GM19193 (cell line): ENCODE results near the gene ZNF280B.

Experiments used
- POLR2A ChIP-seq: IDR thresholded peaks from 4 replicates; pipeline ENCODE4 v1.6.1; 2011; ENCODE audit not compliant: insufficient read depth, insufficient read length; ENCODE audit errors: extremely low read depth

The ZNF280B gene

DNA sequence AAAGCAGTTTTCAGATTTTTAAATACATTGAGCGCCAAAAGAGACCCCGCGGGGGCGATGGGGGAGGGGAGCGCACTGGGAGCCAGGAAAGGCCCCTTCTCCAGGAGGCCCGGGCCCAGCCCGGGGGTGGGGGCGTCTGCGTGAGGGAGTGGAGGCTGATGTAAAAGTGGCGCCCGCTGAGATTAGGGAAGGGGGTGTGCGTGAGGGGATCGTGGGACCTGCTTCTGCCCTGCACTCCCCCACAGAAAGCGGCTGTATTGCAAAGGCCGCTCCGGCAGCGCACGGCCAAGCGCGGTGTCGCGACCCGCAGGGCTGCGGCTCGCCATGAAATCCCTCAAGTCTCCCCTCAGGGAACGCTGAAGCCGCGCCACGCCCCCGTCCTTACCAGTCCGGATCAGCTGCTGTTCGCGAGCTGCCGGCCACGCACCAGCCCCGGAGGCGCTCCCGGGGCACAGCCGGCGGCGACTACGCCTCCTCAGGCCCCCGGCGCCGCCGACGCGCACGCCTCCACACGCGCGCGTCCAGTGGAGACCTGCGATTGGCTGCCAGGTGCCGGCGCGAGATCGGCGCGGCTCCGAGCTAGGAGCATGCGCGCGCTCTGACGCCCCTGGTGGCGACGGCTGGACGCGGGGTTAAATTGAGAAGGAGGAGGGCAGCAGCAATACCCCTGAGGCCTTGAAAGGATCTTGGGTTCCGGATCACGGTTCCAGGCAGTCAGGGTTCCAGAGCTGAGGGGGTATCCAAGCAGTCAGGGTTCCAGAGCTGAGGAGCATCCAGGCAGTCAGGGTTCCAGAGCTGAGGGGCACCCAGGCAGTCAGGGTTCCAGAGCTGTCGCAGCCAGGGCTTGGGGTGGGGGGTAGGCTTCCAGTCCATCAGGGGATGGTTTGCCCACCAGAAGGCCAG, at the start of gene ZNF280B:
TSS of gene ZNF280B (minus strand) at position 469 of the 903 bp plus-strand sequence. CDS start 19,344 bp downstream, outside the sequence.
- peak; percentile 63 for TF ChIP-seq POLR2A

DNA sequence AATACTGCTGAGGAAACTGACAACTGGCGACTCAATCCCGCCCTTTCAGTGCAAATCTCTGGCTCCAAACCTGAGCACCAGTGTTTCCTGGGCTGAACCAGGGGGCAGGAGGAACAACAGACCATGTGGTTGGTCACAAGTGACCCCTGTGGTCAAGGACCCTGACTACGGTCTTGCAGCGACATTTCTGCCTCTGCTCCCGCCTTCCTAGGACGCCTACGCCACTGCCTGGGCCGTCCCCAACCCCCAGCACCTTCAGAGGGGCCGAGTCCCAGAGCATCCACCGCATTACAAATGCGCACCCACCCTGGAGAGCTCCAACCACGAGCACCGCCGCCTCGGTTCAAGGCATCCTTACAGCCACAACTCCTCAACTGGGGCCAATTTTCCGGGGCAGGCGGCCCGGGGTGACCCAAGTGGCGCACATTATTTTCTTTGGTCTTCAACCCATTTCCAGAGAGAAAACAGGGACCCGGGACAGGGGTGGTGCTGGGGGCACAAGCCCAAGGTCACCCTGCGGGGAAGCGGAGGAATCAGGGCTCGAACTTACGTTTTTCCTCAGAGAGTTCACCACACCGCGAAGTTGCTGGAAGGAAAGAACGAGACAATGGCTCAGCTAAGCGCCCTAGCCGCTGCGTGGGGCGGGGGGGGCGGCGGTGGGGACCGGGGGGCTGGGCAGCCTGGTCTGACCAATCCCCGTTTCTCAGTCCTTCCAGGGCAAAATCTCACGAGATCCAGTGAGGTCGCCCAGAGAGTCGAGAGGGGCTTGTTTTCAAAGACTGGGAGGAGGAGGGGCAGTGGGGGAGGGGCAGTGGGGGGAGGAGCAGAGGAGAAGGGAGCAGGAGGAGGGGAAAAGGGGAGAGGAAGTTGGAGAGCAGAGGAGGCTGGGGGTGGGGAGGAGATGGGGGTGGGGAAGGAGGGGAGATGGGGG, 48.7 kb upstream of the ZNF280B start:
- no peak for TF ChIP-seq POLR2A

DNA sequence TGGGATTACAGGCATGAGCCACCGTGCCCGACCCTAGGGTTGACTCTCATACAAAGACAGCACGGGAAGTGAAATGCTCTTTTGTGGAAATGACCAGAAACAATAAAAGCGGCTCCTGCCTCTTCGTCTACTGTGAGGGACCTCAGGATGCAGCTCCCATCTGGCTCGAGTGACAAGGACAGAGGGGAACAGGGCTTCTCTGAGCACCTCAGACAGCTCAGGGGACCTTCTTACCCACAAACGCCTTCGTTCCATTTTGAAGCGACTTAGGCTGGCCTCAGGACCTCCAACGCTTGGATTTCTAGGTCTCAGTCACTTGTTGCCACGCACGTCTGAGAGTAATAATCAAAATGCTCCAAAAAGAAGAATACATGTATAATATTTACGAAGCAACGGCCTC, 48.0 kb upstream of the ZNF280B start:
- TF ChIP-seq POLR2A, result no peak

DNA sequence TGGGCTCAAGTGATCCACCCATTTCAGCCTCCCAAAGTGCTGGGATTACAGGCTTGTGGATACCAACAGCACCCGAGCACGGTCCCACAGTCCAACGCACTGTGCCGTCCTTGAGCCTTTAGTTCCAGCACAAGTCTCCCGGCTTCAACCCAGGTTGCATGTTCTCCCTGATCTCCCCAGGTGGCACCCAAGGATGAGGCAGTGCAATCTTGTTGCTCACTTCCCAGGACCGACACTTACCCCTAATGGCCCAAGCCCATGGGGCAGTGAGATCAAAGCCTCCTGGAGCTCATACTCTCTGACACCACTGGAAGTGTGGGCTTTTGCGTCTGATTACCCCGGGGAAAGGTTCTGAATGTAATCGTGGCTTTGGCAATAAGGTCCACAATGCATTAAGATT, 47.1 kb upstream of the ZNF280B start:
- no peak for TF ChIP-seq POLR2A

- TF ChIP-seq POLR2A, result no peak
These were observed 46.2 kb upstream of the ZNF280B start for GRCh38 chr22:22554587-22555284.

DNA sequence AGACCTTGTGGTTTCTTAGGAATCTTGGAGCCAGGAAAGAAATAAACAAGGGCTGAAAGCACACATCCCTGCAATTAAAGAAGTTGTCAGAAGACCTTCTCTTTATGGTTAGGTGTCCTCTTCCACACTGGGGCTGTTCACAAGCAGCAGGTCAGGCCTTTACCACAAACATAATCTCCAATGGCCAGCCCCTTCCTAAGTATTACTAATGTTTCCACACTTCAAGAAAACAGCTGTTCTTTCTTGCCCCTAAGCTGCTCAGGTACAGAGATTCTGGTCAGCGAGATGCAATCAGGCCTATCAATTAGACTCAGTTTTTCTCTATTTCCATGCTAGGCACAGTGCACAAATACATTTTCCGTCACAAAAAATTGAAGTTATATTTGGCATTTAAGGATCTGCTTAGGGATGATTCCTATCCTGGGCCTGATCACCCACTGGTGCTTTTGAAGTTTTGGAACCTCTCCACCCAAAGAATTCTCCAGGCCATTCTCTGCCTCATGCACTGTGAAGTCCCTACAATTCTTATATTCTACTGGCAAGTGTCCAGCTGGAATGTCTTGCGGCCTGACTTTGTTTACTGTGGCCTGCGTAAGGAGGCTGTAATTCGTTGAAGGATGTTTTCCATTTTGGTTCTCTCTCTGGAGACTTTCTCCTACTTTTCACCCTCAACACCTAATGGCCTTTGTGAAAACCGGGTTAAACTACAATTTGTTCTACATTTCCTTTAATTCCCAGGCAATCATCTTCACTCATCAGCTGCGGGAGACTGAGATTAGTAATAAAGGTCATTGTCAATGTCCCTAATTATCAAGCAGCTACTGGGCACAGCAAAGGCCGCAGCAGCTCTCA, 45.4 kb upstream of the ZNF280B start:
- TF ChIP-seq POLR2A, result no peak

- no peak for TF ChIP-seq POLR2A
These were observed 44.6 kb upstream of the ZNF280B start for GRCh38 chr22:22553141-22553540.

DNA sequence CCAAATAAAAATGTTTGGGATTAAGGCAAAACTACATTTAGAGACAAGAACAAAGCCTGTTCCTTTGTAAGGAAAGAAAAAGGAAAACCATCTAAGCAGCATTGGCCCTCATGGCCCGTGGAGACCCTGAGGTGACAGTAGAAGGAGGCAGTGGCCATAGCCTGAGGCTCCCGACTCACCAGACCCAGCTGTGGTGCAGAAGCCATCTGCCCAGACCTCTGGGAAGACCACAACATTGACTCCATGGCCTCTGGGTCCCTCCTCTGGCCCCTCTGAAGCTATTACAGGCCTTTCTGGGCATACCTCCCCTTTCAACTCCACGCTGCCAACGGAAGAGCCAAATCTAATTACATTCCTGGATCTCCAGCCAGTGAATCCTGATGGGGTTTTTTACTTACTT, 44.1 kb upstream of the ZNF280B start:
- TF ChIP-seq POLR2A, result no peak

- TF ChIP-seq POLR2A, result no peak
These were observed 42.4 kb upstream of the ZNF280B start for GRCh38 chr22:22550789-22551434.

- no peak for TF ChIP-seq POLR2A
These were observed 40.4 kb upstream of the ZNF280B start for GRCh38 chr22:22548910-22549309.

GRCh38 chr22:22548317-22548716, 39.8 kb upstream of the ZNF280B start:
- no peak for TF ChIP-seq POLR2A

GRCh38 chr22:22547692-22548300, 39.3 kb upstream of the ZNF280B start:
- TF ChIP-seq POLR2A, result no peak

- no peak for TF ChIP-seq POLR2A
These were observed 38.7 kb upstream of the ZNF280B start for GRCh38 chr22:22547226-22547625.
